Measurements from ENCODE around the gene PCDH9.

DNA sequence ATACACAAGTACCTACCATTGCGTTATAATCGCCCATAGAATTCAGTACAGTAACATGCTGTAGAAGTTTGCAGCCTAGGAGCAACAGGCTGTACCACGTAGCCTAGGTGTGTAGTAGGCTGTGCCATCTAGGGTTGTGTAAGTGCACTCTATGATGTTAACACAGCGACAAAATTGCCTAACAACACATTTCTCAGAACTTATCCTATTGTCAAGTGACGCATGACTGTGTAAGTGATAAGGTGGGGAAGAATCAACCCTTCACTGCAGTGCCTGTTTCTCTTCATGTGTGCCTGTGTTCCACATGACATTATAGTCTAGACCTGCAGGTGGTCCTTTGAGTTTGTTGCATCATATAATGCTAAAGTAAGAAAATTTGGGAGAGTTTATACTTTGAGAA lies 94.0 kb downstream of the PCDH9 start:
- TF ChIP-seq POLR2A (IDR thresholded peaks at IDR 0.05), result no peak
- no peak for TF ChIP-seq CTCF (IDR thresholded peaks at IDR 0.05)

Data from suprapubic skin (tissue), 3 donors.